GM11168 (cell line): ENCODE measurements around the gene CDA.
"Not testable (repeated sequence)": the region's sequence is repeated elsewhere in the genome, so short reads cannot be mapped to it uniquely, and the experiment has no call there.

ENCODE experiments used
- in situ Hi-C: fragments of 300-500 bp; cut with MboI; formaldehyde crosslinking; loops from one replicate; pipeline ENCODE4 v1.12.0; 2022; ENCODE audit warnings: low sequenced_read_pairs; ENCODE audit not compliant: unreplicated experiment

The CDA gene

DNA sequence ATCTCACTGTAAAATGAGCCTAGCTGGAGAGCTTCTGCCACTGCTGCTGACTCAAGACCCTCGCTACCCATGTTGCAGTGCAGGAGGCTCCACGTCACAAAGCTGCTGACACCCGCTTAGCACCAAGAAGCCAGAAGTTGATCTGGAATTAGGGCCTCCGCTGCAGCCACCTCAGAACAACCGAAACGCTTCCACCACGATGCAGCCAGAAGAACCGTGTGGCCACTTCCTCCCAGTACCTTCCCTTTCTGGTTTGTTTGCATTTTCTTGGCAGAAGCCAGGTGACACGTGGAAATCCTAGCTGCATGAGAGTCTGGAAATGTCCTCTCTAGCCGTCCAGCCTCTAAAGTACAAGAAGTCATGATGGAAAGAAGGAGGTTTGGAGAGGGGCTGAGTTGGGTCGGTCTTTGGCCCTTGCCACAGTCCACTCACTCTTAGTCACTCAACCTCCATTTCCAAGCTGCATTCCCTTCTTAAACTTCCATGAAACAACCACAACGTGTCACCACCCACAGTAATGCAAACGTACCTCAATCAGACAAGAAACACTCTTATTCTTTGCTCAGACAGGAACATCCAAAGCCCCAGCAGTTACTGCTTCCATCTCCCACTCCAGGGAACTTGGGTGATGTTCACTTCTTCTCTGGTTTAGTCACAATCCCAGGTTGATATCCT is 10.0 kb upstream of the CDA start:
- in situ Hi-C loops, result loop anchor here (10.0 kb wide), 1 partner anchor 66 kb away; no protein-coding TSS in a partner anchor

GRCh38 chr1:20584890-20585289 is 4.0 kb upstream of the CDA start:
- in situ Hi-C loops, result no loop called here

DNA sequence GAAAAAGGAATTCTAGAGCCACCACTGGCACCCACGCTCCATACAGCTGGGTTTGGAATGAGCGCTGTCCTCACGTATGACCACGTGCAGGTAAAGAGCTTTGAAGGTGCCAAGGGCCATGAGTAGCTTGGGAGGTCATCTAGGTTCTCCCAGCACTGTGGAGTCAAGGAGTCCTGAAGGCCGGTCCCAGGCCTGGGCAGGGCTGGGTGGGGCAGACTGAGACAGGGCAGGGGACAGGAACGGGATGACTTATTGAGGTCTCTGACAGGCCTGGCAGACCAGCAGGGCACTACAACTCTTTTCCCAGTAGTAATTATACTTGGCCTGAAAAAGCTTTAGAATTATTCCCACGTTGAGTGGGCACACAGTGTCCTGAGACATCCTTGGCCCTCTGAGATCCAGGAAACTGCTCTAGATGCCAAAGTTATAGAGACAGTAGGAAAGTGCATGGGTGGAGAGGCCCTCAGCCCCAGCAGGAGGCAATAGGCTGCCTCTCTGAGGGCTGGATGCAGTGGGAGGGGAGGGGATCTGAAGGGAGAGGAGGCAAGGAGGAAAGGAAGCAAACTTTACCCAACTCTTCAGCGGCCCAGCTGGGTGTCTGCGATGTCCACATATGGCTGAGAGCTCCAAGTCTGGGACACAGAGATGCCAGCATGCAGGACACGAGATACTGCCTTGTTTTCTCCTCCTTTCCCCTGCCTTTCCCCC is 1.8 kb upstream of the CDA start:
- in situ Hi-C loops, result no loop called here

DNA sequence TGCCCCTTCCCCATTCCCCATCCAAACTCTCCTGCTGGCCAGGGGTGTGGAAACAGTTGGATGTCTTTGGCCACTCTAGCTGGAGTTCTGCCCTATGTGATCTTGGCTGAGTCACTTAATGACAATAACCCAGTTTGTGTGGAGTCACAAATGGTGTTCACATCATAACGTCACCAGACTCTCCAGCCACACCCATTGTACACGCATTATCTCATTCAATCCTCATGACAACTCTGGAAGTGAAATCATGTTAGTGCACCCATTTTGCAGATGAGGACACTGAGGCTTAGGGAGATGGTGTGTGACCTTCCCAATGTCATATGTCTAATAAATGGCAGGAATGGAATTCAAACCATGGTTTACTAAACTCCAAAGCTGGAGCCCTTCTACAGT is 1.2 kb upstream of the CDA start:
- in situ Hi-C loops, result no loop called here

DNA sequence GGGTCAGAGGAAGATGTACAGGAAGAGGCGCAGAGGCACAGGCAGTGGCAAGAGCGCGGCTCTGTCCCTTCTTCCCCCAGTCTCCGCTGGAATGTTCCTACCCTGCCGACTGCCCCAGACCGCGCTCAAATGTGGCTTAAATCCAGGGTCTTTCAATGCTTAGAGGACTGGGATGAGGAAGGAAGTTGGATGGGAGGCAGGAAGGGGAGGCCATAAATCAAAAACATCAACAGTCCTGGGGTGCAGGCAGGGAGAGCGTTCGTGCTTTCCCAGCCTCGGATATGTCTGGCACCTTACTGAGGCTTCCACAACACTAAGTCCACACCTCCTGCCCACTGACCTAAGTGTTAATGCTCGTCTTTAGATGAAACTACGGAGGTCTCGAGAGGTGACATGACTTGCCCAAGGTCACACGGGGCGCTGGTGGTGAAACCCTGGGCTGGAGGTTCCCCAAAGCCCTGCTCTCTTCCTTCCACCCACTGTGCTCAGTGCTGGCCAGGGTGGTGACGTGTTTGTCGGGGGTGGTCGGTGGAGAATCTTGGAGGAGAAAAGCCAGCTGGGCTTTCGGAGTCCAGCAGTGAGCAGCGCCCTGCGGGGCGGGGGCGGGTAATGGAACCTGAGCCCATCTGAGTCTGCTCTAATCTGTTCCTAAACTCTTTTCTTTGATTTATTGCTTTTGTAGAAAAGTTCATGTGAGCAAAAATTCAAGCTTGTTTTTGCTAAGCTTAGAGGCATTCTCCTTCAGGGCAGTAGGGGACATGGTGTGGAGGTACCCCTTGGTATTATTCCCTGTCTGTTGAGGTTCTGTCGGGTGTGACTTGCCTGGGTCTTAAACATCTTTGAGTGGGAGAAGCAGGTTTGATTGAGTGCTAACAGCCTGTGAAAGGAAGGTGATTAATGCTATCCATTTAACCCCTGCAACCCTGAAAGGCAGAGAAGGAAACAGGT is 708 bp downstream of the CDA start:
- in situ Hi-C loops, result no loop called here

GRCh38 chr1:20590306-20590777 is 1.4 kb downstream of the CDA start:
- in situ Hi-C loops, result no loop called here

- in situ Hi-C loops, result no loop called here
Observed at GRCh38 chr1:20593756-20594155, 4.9 kb downstream of the CDA start.

GRCh38 chr1:20594746-20595145 is 5.8 kb downstream of the CDA start:
- in situ Hi-C loops, result no loop called here

- in situ Hi-C loops, result no loop called here
Observed at GRCh38 chr1:20596106-20596505, 7.2 kb downstream of the CDA start.

DNA sequence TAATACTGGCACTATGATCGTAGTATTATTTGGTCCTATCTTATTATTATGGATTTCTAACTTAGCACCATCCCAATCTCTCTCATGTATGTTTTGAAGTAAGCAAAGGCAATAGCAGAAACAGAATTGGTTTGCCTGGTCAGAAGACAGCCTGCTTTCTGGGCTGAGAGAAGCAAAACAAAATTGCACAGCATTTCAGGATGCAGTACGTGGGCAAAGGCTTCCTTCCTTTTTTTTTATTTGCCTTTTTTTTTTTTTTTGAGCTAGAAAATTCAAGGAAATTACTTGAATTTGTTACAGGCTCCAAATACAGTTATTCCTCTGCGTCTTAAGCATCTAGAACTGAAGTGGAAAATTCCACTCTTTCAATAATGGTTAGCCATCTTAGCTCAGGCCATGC is 8.8 kb downstream of the CDA start:
- in situ Hi-C loops, result no loop called here

GRCh38 chr1:20600156-20600555 is 11.3 kb downstream of the CDA start:
- in situ Hi-C loops, result no loop called here

GRCh38 chr1:20601129-20601825 is 12.4 kb downstream of the CDA start:
- in situ Hi-C loops, result no loop called here

GRCh38 chr1:20602851-20603450 is 14.1 kb downstream of the CDA start:
- in situ Hi-C loops, result no loop called here

DNA sequence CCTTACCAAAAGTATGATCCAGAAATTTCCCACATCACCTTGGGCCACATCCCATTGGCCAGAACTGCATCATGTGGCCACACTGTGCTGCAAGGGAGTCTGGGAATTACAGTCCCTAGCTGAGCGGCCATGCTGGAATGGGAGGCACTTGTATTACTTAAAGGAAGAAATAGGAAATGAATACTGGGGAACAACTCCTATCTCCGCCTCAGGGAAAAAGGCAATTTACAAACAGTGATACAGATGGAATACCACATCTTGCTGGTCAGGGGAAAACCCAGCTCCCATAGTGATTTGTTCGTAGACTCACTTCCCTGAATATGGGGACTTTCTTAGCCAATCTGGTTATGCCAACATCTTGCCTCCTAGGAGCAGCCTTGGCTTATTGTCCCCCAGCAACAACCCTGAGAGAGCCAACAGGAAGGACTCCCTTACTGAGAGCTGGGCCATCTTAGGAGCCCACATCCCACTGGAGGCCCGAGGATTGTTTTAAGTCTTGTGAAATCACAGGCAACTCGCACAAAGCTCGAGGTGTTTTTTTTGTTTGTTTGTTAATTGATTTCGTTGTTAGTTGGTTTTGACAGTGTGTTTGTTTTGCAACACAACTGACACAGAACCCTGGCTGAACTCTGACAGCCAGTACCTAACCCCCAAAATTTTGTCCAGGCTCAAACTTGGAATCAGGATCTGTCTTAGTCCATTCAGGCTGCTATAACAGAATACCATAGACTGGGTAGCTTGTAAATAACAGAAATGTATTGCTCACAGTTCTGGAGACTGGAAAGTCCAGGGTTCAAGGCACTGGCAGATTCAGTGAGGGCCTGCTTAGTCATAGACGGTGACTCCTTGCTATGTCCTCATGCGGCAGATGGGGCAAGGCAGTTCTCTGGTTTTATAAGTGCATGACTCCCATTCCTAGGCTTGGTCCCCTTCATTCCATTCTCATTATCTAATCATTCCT is 14.9 kb downstream of the CDA start:
- in situ Hi-C loops, result no loop called here

GRCh38 chr1:20604678-20605077 is 15.8 kb downstream of the CDA start:
- in situ Hi-C loops, result no loop called here

DNA sequence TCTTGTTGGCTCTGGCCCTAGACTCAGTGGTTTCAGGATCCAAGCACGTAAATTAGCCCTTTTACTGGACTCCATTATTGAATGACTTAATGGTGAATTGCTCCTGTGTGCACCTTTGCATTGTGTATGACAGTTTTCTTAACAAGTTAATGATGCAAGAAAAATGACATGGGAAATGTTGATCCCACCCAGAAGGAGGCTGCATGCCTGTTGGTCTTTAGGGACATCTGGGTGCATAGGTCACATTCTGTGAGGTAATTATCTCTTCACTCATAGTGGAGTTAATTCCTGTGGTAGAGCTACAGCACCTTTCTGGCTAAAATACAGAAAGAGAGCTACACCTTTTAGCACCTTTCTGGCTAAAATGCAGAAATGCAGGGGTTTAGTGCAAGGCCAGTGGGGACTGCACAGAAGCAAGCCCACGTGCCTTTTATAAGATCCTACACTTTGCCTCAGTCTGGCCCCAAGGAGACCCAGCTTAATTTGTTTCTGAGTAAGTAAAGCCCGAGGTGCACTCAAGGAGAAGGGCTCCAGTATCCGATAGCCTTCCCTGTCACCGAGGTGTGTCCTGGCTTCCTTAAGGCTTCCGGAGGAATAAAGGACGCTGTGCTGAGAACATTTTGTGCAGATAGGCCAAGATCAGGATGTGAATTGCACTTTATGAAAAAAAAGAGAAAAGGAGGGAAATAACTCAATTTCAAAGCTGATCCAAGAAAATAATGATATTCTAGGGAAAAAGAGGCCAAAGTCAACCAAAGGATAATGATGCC is 18.1 kb downstream of the CDA start:
- in situ Hi-C loops, result not testable (repeated sequence)

GRCh38 chr1:20609541-20609940 is 20.6 kb downstream of the CDA start:
- in situ Hi-C loops, result no loop called here

DNA sequence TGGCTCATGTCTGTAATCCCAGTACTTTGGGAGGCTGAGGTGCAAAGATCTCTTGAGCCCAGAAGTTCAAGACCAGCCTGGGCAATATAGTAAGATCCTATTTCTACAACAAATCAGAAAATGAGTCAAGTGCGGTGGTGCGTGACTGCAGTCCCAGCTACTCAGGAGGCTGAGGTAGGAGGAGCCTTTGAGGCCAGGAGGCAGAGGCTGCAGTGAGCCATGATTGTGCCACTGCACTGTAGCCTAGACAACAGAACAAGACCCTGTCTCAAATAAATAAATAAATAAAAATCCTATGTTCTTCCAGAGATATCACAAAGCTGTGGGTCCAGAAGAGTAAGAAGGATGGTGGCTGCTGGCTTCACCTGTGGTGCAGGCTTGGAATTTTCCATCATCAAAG is 22.1 kb downstream of the CDA start:
- in situ Hi-C loops, result no loop called here
